PC-3 (cell line): ENCODE measurements around the gene EIF4E1B. TPM values are rescaled to one million over a fixed set of nuclear protein-coding genes. Genes with fewer than 3 reads are reported as not detected.

ENCODE experiments used
- ATAC-seq: fragments of 200-7000 bp; cut with Tn5 transposase; 2 replicates; pipeline ENCODE4 v1.9.1; 2020; ENCODE audit warnings: mild to moderate bottlenecking, moderate library complexity
- BruUV-seq: library from RNA; stranded (reverse); fragments of 400-500 nt; replicated peaks from 2 replicates; lab custom pipeline; 2021; lab: Mats Ljungman, UMichigan
- CTCF ChIA-PET: fragments of 300-600 bp; sonication (Branson Sonifier 250); formaldehyde crosslinking; loops from one replicate; lab custom pipeline; 2022; ENCODE audit warnings: antibody characterized with exemption; lab: Charles Lee
- POLR2A ChIA-PET: fragments of 300-600 bp; sonication (Branson Sonifier 250); formaldehyde crosslinking; loops from one replicate; lab custom pipeline; 2022; ENCODE audit warnings: antibody characterized with exemption; ENCODE audit not compliant: unreplicated experiment; lab: Charles Lee
- DNase-seq: peaks from one replicate; pipeline ENCODE4 v3.0.0-alpha.2; 2015
- H2AFZ ChIP-seq: fragments of 300-600 bp; sonication (generic); 2 replicates; pipeline ENCODE4 v1.6.0; 2016; ENCODE audit warnings: antibody characterized with exemption, low read length
- H3F3A ChIP-seq: fragments of 300-600 bp; sonication (generic); one replicate; pipeline ENCODE4 v1.6.0; 2017; ENCODE audit warnings: antibody characterized with exemption, low read length, control low read depth, mild to moderate bottlenecking; ENCODE audit not compliant: unreplicated experiment
- H3K27ac ChIP-seq: fragments of 300-600 bp; sonication (generic); 2 replicates; pipeline ENCODE4 v1.5.1; 2016; ENCODE audit warnings: mild to moderate bottlenecking, low read length
- H3K27me3 ChIP-seq: fragments of 300-600 bp; sonication (generic); 2 replicates; pipeline ENCODE4 v1.6.1; 2016; ENCODE audit warnings: low read length, mixed read lengths
- H3K36me3 ChIP-seq: fragments of 300-600 bp; sonication (generic); 2 replicates; pipeline ENCODE4 v1.6.1; 2016; ENCODE audit warnings: low read depth, mixed run types, low read length, mixed read lengths
- H3K4me1 ChIP-seq: fragments of 300-600 bp; sonication (generic); 2 replicates; pipeline ENCODE4 v1.5.1; 2016; ENCODE audit warnings: low read length; ENCODE audit not compliant: insufficient read depth
- H3K4me2 ChIP-seq: fragments of 300-600 bp; sonication (generic); 2 replicates; pipeline ENCODE4 v1.6.0; 2016; ENCODE audit warnings: low read length
- H3K4me3 ChIP-seq: fragments of 300-600 bp; sonication (generic); 2 replicates; pipeline ENCODE4 v1.5.1; 2016; ENCODE audit warnings: mild to moderate bottlenecking, low read length, mixed read lengths
- H3K79me2 ChIP-seq: fragments of 300-600 bp; sonication (generic); 2 replicates; pipeline ENCODE4 v1.6.1; 2017; ENCODE audit warnings: low read length, mixed read lengths
- H3K9ac ChIP-seq: fragments of 300-600 bp; sonication (generic); 2 replicates; pipeline ENCODE4 v1.6.0; 2016; ENCODE audit warnings: mild to moderate bottlenecking, low read length
- H3K9me2 ChIP-seq: fragments of 300-600 bp; sonication (generic); replicated peaks from 2 replicates; pipeline ENCODE4 v1.6.1; 2016; ENCODE audit warnings: mixed run types, low read length, mixed read lengths
- H3K9me3 ChIP-seq: fragments of 300-600 bp; sonication (generic); 2 replicates; pipeline ENCODE4 v1.6.1; 2016; ENCODE audit warnings: low read length, mixed read lengths
- H4K20me1 ChIP-seq: fragments of 300-600 bp; sonication (generic); 2 replicates; pipeline ENCODE4 v1.6.1; 2016; ENCODE audit warnings: low read length, mixed read lengths
- CTCF ChIP-seq: fragments of 300-600 bp; sonication (generic); conservative IDR thresholded peaks from 2 replicates; pipeline ENCODE4 v1.5.1; 2017; ENCODE audit warnings: antibody characterized with exemption, low read depth, mild to moderate bottlenecking, low read length
- EZH2 ChIP-seq: fragments of 300-600 bp; sonication (generic); IDR thresholded peaks from one replicate; pipeline ENCODE4 v1.6.1; 2017; ENCODE audit warnings: antibody characterized with exemption, mild to moderate bottlenecking, low read length; ENCODE audit not compliant: unreplicated experiment
- EZH2phosphoT487 ChIP-seq: fragments of 300-600 bp; sonication (generic); IDR thresholded peaks from 2 replicates; pipeline ENCODE4 v1.6.1; 2018; ENCODE audit warnings: mild to moderate bottlenecking, antibody characterized with exemption, low read length, borderline replicate concordance
- intact Hi-C: fragments of 100-400 bp; cut with micrococcal nuclease; formaldehyde crosslinking; loops from 2 replicates; pipeline ENCODE4 v1.9.0; 2023
- total RNA-seq: library from RNA; depleted of rRNA; stranded (reverse); fragments of >200 nt; gene quantifications from 2 replicates; pipeline ENCODE4 v1.2.3, GENCODE V29; 2014

EIF4E1B gene
- total RNA-seq, 1 experiment from 2014 or later, result not detected

DNA sequence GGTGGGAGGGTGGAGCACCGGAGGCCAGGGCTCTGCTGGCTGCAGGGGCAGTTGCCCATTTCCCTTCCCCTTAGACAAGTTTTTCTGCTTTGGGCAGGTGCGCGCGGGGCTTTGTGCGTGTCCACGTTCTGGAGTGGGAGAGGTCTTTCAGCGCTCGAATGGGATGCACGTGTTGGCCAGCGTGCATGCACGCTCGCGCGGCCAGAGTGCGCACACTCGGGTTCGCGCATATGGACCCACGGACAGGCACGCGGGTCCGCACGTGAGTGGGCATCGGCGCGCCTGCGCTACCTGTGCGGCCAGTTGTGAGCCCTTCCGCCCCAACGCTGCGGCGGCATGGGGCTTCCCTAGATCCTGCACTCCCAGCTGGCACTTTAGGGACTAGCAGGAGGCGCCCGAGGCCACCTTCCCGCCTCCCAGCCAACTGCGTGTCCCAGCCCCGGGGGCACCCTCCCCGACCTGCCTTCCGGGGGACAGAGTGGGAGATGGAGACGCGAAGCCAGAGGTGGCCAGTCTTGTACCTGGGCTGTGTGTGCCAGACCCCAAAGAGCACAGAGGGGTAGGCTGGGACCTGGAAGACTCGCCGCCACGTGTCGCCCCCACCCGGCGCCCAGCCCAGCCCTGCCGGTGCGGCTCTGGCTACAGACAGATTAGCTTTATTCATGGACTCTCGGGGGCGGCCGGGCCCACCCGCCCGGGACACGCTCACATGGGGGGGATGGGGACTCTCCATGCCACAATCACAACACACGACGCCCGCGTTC lies 10.7 kb upstream of the EIF4E1B start:
- Histone ChIP-seq H3K36me3 (no peaks in the 10 kb centered on the region), H3K9me3 (no peaks in the 10 kb centered on the region), H3K27me3 (peaks cover 18% of the 10 kb centered on the region), H3F3A (no peaks in the 10 kb centered on the region), H3K9ac (no peak overlapping the region), H4K20me1 (no peaks in the 10 kb centered on the region), H3K4me3 (no peak overlapping the region), H3K4me1 (peaks cover 11% of the 10 kb centered on the region), H3K4me2 (peak overlapping the region; percentile 56), H2AFZ (no peak overlapping the region), H3K27ac (no peak overlapping the region), H3K79me2 (no peaks in the 10 kb centered on the region), H3K9me2 (no peaks in the 10 kb centered on the region)
- ATAC-seq (no peak), DNase-seq (no peak)
- TF ChIP-seq EZH2, result no peak
- TF ChIP-seq EZH2phosphoT487, result no peak
- TF ChIP-seq CTCF, result no peak
- POLR2A ChIA-PET, result no interaction called here
- CTCF ChIA-PET, result no interaction called here
- BruUV-seq, result no TSS peak
- intact Hi-C loops, result no loop called here

GRCh38 chr5:176620333-176620981 lies 10.0 kb upstream of the EIF4E1B start:
- DNase-seq, result no peak
- peak; percentile 11; the same call in 1 of the 2 replicates for ATAC-seq
- TF ChIP-seq EZH2 (no peak), EZH2phosphoT487 (no peak), CTCF (no peak)
- ChIA-PET POLR2A (no interaction called here), CTCF (no interaction called here)
- peak overlapping the region; percentile 56 for H3K4me2 ChIP-seq
- H3K27ac ChIP-seq, result no peak overlapping the region
- peaks cover 9% of the 10 kb centered on the region for H3K4me1 ChIP-seq
- no peaks in the 10 kb centered on the region for H3K9me3 ChIP-seq
- no peaks in the 10 kb centered on the region for H3K36me3 ChIP-seq
- no peaks in the 10 kb centered on the region for H3K79me2 ChIP-seq
- H4K20me1 ChIP-seq, result no peaks in the 10 kb centered on the region
- no peak overlapping the region for H3K9ac ChIP-seq
- H3K4me3 ChIP-seq, result no peak overlapping the region
- no peak overlapping the region for H2AFZ ChIP-seq
- BruUV-seq, result no TSS peak
- H3F3A ChIP-seq, result no peaks in the 10 kb centered on the region
- intact Hi-C loops, result no loop called here
- H3K27me3 ChIP-seq, result peaks cover 18% of the 10 kb centered on the region
- H3K9me2 ChIP-seq, result no peaks in the 10 kb centered on the region

DNA sequence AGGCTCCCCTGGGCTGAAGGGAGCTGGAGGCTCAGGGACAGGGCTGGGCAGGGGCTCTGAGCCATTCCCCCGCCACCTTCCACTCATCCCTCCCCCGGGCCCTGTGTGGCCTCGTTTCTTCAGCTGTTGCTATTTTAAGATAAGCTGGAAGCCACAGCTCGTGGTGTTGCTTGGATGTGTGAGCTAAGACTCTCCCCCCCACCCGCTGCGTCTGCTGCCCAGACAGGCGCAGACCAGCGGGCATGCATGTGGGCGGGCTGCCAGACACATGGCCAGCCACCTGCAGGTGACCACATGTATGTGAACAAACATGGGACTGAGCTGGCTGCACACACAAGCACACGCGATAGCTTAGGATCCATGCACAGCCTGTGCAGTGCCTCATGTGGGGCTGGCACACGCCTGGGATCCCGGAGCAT lies 8.8 kb upstream of the EIF4E1B start:
- ATAC-seq (no peak), DNase-seq (no peak)
- TF ChIP-seq CTCF (no peak), EZH2phosphoT487 (no peak), EZH2 (no peak)
- no TSS peak for BruUV-seq
- intact Hi-C loops, result no loop called here
- H3K4me1 ChIP-seq, result peaks cover 20% of the 10 kb centered on the region
- H3K9me3 ChIP-seq, result no peaks in the 10 kb centered on the region
- CTCF ChIA-PET, result no interaction called here
- H3K36me3 ChIP-seq, result no peaks in the 10 kb centered on the region
- POLR2A ChIA-PET, result no interaction called here
- H3K79me2 ChIP-seq, result no peaks in the 10 kb centered on the region
- no peaks in the 10 kb centered on the region for H3F3A ChIP-seq
- no peak overlapping the region for H3K9ac ChIP-seq
- no peak overlapping the region for H2AFZ ChIP-seq
- no peak overlapping the region for H3K27ac ChIP-seq
- H3K9me2 ChIP-seq, result no peaks in the 10 kb centered on the region
- no peak overlapping the region for H3K4me2 ChIP-seq
- H4K20me1 ChIP-seq, result no peaks in the 10 kb centered on the region
- H3K27me3 ChIP-seq, result peaks cover 18% of the 10 kb centered on the region
- no peak overlapping the region for H3K4me3 ChIP-seq
